ENCODE data around the gene METTL26. TPM values are rescaled to one million over a fixed set of nuclear protein-coding genes. Genes with fewer than 3 reads are reported as not detected.

METTL26 gene
- total and polyA plus RNA-seq, 11 donors, result 39.6 to 187 (median 58.5) TPM

DNA sequence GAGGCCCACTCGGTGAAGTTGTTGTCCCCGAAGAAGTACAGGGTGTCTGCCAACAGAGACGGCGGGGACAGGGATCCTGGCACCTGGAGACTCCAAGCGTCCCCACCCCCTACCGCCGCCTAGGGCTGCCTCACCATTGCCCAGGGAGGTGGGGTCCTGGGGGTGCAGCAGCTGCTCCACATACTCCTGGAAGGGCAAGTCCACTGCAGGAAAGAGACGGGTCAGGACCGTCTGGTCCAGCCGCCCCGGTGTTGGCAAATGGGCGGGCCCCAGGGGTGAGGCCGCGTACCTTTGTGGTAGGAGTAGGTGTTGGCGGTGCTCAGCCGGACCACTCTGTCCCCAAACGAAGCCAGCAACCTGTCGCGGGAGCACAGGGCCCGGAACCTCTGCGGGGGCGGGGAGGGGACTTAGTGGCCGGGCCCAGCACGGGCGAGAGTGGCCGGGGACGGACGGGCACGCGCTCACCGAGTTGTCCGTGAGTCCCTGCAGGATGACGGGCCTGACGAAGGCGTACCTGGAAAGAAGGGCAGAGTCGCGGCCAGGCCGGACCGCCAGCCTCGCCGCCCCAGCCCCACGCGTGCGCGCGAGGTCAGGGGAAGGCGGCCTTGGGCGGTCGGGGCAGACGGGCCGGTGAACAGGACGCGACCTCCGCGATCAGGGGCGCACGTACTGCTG, 47.4 kb upstream of the METTL26 start:
- Histone ChIP-seq H3K9me3 (no peaks in the 10 kb centered on the region), H3K27me3 (no peaks in the 10 kb centered on the region), H3K36me3 (peaks cover 0 to 41% (median 24%) of the 10 kb centered on the region in 9 donors), H3K4me1 (peaks cover 14 to 68% (median 52%) of the 10 kb centered on the region in 12 donors), H3K4me3 (peak overlapping the region; percentile 46 to 86 (median 64)), H3K27ac (peak overlapping the region in 11 of 12 donors; percentile 54 to 91 (median 76))
- DNase-seq (peak in 1 of 5 donors; percentile 33), ATAC-seq (no peak)
- whole genome bisulfite sequencing, 4 donors, result 13 to 26% (median 16%) methylated on average over 22 to 57 of the region's 57 CpGs
- TF ChIP-seq POLR2A (IDR thresholded peaks at IDR 0.05), result no peak
- TF ChIP-seq, protein P1, sequence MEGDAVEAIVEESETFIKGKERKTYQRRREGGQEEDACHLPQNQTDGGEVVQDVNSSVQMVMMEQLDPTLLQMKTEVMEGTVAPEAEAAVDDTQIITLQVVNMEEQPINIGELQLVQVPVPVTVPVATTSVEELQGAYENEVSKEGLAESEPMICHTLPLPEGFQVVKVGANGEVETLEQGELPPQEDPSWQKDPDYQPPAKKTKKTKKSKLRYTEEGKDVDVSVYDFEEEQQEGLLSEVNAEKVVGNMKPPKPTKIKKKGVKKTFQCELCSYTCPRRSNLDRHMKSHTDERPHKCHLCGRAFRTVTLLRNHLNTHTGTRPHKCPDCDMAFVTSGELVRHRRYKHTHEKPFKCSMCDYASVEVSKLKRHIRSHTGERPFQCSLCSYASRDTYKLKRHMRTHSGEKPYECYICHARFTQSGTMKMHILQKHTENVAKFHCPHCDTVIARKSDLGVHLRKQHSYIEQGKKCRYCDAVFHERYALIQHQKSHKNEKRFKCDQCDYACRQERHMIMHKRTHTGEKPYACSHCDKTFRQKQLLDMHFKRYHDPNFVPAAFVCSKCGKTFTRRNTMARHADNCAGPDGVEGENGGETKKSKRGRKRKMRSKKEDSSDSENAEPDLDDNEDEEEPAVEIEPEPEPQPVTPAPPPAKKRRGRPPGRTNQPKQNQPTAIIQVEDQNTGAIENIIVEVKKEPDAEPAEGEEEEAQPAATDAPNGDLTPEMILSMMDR (IDR thresholded peaks at IDR 0.05), result no peak
- intact Hi-C loops (cut with DNase I), result no loop called here

DNA sequence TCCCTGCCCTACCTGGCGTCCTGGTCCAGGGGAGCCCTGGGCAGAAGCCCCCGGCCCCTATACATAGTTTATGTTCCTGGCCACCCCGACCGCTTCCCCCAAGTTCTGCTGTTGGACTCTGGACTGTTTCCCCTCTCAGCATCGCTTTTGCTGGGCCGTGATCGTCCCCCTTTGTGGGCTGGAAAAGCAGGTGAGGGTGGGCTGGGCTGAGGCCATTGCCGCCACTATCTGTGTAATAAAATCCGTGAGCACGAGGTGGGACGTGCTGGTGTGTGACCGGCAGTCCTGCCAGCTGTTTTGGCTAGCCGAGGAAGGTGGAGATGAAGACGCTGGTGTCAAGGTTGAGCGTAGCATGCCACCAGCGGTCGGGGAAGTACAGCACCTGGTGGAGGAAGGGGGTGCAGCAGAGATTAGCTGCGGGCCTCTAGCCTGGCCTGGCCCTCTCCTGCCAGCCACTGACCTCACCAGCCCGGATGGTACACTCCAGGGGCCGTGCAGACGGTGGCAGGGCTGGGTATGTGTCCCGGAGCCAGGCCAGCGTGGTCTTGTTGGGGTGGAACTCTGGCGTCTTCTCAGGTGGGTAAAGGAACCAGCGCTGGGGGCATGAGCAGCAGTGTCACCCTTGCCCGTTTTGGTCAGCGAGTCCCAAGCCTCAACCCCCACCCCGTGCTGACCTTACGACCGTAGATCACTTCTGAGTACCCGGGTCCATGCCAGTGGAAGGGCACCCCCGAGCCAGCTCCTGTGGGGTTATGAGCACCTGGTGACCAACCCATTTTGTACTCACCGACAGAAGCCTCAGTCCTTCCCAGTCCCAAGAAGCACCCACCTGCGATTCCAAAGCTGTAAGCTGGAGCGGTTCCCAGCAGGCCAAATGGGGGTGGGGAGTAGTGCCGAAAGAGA, 46.6 kb upstream of the METTL26 start:
- Histone ChIP-seq H3K4me1 (peaks cover 14 to 65% (median 51%) of the 10 kb centered on the region in 12 donors), H3K36me3 (peaks cover 0 to 41% (median 24%) of the 10 kb centered on the region in 9 donors), H3K4me3 (peak overlapping the region in 6 of 12 donors; percentile 61 to 86 (median 74)), H3K27ac (no peak overlapping the region), H3K27me3 (no peaks in the 10 kb centered on the region), H3K9me3 (no peaks in the 10 kb centered on the region)
- no peak for ATAC-seq
- intact Hi-C loops (cut with DNase I), result no loop called here
- 84 to 85% (median 84%) methylated on average over 34 to 36 of the region's 36 CpGs for WGBS, 4 donors
- TF ChIP-seq POLR2A (IDR thresholded peaks at IDR 0.05), result no peak
- TF ChIP-seq, protein P1 (IDR thresholded peaks at IDR 0.05), result no peak
- DNase-seq, result no peak

DNA sequence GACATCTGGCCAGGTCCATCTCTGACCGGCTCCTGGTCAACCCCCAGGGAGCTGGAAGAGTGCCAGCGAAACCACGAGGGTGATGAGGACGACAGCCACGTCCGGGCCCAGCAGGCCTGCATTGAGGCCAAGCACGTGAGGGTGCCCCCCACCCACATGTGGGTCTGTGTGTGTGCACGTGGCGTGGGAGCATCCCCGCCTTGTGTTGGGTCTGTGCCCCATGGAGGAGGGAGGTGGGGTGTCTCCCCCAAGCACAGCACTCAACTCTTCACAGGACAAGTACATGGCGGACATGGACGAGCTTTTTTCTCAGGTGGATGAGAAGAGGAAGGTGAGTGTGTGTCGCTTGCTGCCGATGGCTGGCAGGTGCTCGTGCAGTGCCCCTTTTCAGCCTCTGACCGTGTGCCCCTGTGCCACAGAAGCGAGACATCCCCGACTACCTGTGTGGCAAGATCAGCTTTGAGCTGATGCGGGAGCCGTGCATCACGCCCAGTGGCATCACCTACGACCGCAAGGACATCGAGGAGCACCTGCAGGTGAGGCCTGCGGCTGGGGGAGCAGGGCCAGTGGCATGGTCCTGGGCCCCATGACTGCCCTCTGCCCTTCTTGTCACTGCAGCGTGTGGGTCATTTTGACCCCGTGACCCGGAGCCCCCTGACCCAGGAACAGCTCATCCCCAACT, 45.8 kb upstream of the METTL26 start:
- H3K36me3 ChIP-seq, result peaks cover 0 to 38% (median 24%) of the 10 kb centered on the region in 9 donors
- WGBS, 4 donors, result 69 to 75% (median 72%) methylated on average over 25 to 28 of the region's 28 CpGs
- H3K27ac ChIP-seq, result no peak overlapping the region
- H3K4me1 ChIP-seq, result peaks cover 14 to 65% (median 51%) of the 10 kb centered on the region in 12 donors
- H3K4me3 ChIP-seq, result peak overlapping the region in 5 of 12 donors; percentile 12 to 96 (median 71)
- TF ChIP-seq POLR2A (IDR thresholded peaks at IDR 0.05), result no peak
- TF ChIP-seq, protein P1 (IDR thresholded peaks at IDR 0.05), result no peak
- intact Hi-C loops (cut with DNase I), result no loop called here
- ATAC-seq (no peak), DNase-seq (peak in 1 of 5 donors; percentile 41)
- no peaks in the 10 kb centered on the region for H3K9me3 ChIP-seq
- no peaks in the 10 kb centered on the region for H3K27me3 ChIP-seq

Measured in heart left ventricle (tissue), 16 donors.